GM12878 (cell line): ENCODE data around the gene ARFIP1. TPM values are rescaled to one million over a fixed set of nuclear protein-coding genes. Genes with fewer than 3 reads are reported as not detected.

Experiments used
- ATAC-seq: fragments of 200-7000 bp; cut with Tn5 transposase; 3 replicates; pipeline ENCODE4 v1.9.1; 2020; ENCODE audit warnings: mild to moderate bottlenecking, moderate library complexity
- BruUV-seq: library from RNA; stranded (reverse); fragments of 400-500 nt; replicated peaks from 2 replicates; lab custom pipeline; 2021; lab: Mats Ljungman, UMichigan
- CTCF ChIA-PET: fragments of 300-600 bp; sonication (Branson Sonifier 250); formaldehyde crosslinking; extraction: SDS; loops from one replicate; lab custom pipeline; 2021; ENCODE audit warnings: inconsistent platforms; lab: Yijun Ruan, JAX
- POLR2A ChIA-PET: fragments of 350-600 bp; formaldehyde crosslinking; extraction: SDS; loops from one replicate; lab custom pipeline; 2021; ENCODE audit warnings: inconsistent platforms; lab: Charles Lee
- RAD21 ChIA-PET: fragments of 300-600 bp; sonication (Branson Sonifier 250); formaldehyde crosslinking; loops from one replicate; lab custom pipeline; 2023; ENCODE audit warnings: antibody characterized with exemption; ENCODE audit not compliant: unreplicated experiment; lab: Charles Lee
- SMC1A ChIA-PET: fragments of 300-600 bp; sonication (Branson Sonifier 250); formaldehyde crosslinking; loops from one replicate; lab custom pipeline; 2023; ENCODE audit not compliant: unreplicated experiment, uncharacterized antibody; lab: Charles Lee
- DNase-seq: peaks from one replicate; pipeline ENCODE4 v3.0.0-alpha.2; 2011; ENCODE audit warnings: low read depth, low spot score
- FAIRE-seq: peaks from 3 replicates; lab custom pipeline; 2011; peaks lifted over from hg19 to GRCh38; lab: Jason Lieb, UNC
- H2AFZ ChIP-seq: 2 replicates; pipeline ENCODE4 v1.6.0; 2011; ENCODE audit warnings: low read depth, low read length, control low read depth; ENCODE audit not compliant: control insufficient read depth
- H3K27ac ChIP-seq: 2 replicates; pipeline ENCODE4 v1.5.1; 2011; ENCODE audit warnings: control low read depth; ENCODE audit not compliant: control insufficient read depth, insufficient read depth
- H3K27me3 ChIP-seq, 2 experiments: replicated peaks in 1 of 2; 2 replicates each; pipeline versions ENCODE4 v1.6.0 to v1.6.1; 2011; ENCODE audit warnings: low read length in 1 of 2; ENCODE audit not compliant: control insufficient read depth in 2 of 2, insufficient read depth in 2 of 2
- H3K36me3 ChIP-seq, 2 experiments: 2 replicates each; pipeline ENCODE4 v1.5.1; 2011; ENCODE audit warnings: low read length in 1 of 2; ENCODE audit not compliant: control insufficient read depth in 2 of 2, insufficient read depth in 2 of 2
- H3K4me1 ChIP-seq: 2 replicates; pipeline ENCODE4 v1.6.1; 2011; ENCODE audit warnings: mild to moderate bottlenecking, low read length, moderate library complexity, mixed read lengths; ENCODE audit not compliant: control insufficient read depth, insufficient read depth
- H3K4me2 ChIP-seq: 2 replicates; pipeline ENCODE4 v1.6.0; 2011; ENCODE audit warnings: control low read depth; ENCODE audit not compliant: control insufficient read depth, insufficient read depth
- H3K4me3 ChIP-seq: fragments of 200-600 bp; sonication (generic); 2 replicates; pipeline ENCODE4 v1.5.1; 2016
- H3K79me2 ChIP-seq: 2 replicates; pipeline ENCODE4 v1.6.0; 2011; ENCODE audit warnings: low read length; ENCODE audit not compliant: control insufficient read depth, insufficient read depth
- H3K9ac ChIP-seq: 2 replicates; pipeline ENCODE4 v1.8.0; 2011; ENCODE audit warnings: low read length, control low read depth, mixed read lengths; ENCODE audit not compliant: control insufficient read depth, insufficient read depth
- H3K9me3 ChIP-seq: replicated peaks from 3 replicates; pipeline ENCODE4 v1.5.1; 2011; ENCODE audit warnings: mild to moderate bottlenecking, low read length; ENCODE audit not compliant: control insufficient read depth, insufficient read depth
- H4K20me1 ChIP-seq: 2 replicates; pipeline ENCODE4 v1.6.0; 2011; ENCODE audit not compliant: control insufficient read depth, insufficient read depth
- CTCF ChIP-seq, 3 experiments: IDR thresholded peaks in 2 of 3; conservative IDR thresholded peaks in 1 of 3; 2 replicates each; pipeline ENCODE4 v1.5.1; 2011; ENCODE audit warnings: low read depth in 3 of 3, low read length in 3 of 3, mild to moderate bottlenecking in 3 of 3, control low read depth in 2 of 3, moderate library complexity in 2 of 3, inconsistent platforms in 1 of 3, mixed read lengths in 1 of 3; ENCODE audit not compliant: control insufficient read depth in 2 of 3, insufficient read depth in 1 of 3; ENCODE audit errors: extremely low read depth in 1 of 3
- WGBS: methylation state at CpG from one replicate; pipeline ENCODE4 v1.1.6; 2016; ENCODE audit warnings: low lambda C conversion rate; ENCODE audit not compliant: insufficient replicate concordance, insufficient coverage; ENCODE audit errors: missing lambda C conversion rate; 5-methylcytosine and 5-hydroxymethylcytosine counted together
- in situ Hi-C: fragments of 300-500 bp; cut with MboI; formaldehyde crosslinking; loops from 9 replicates; pipeline ENCODE4 v1.14.3; 2018; ENCODE audit warnings: mixed read lengths
- intact Hi-C: fragments of 100-400 bp; cut with micrococcal nuclease; formaldehyde crosslinking; loops from one replicate; pipeline ENCODE4 v1.14.2; 2022; ENCODE audit not compliant: unreplicated experiment
- polyA plus RNA-seq, 11 experiments: library from polyadenylated mRNA; depleted of rRNA in 4 of 11; unstranded in 6 of 11; stranded (reverse) in 5 of 11; fragments of >200 nt; fragmentation: Nextera tagmentation in 4 of 11; fragmentation: Illumina TruSeq in 1 of 11; extraction: Ambion mirVana in 4 of 11; extraction: Trizol in 1 of 11; gene quantifications; 1 replicate in 1 of 11; 2 replicates in 10 of 11; pipeline versions ENCODE4 v1.2.1 to v1.2.3, GENCODE V29; 2011 to 2016; ENCODE audit warnings: inconsistent platforms in 2 of 11, missing spikeins in 2 of 11, low read depth in 1 of 11
- total RNA-seq, 4 experiments: library from RNA; depleted of rRNA in 3 of 4; stranded (reverse); fragments of >200 nt in 3 of 4; fragmentation: Illumina TruSeq in 1 of 4; extraction: Trizol in 1 of 4; gene quantifications; 2 replicates each; pipeline versions ENCODE4 v1.2.1 to v1.2.3, GENCODE V29; 2013 to 2021
- TF ChIP-seq, protein P1 (sequence below): fragments of 450-650 bp; IDR thresholded peaks from 2 replicates; pipeline ENCODE4 v1.6.1; 2017; ENCODE audit warnings: borderline replicate concordance

Gene ARFIP1
- total and polyA plus RNA-seq, 10 of the 15 experiments (the other 5 are each of a cell fraction or from before 2014, with no cell fraction given): 9.5 to 21.7 (median 15.4) TPM

DNA sequence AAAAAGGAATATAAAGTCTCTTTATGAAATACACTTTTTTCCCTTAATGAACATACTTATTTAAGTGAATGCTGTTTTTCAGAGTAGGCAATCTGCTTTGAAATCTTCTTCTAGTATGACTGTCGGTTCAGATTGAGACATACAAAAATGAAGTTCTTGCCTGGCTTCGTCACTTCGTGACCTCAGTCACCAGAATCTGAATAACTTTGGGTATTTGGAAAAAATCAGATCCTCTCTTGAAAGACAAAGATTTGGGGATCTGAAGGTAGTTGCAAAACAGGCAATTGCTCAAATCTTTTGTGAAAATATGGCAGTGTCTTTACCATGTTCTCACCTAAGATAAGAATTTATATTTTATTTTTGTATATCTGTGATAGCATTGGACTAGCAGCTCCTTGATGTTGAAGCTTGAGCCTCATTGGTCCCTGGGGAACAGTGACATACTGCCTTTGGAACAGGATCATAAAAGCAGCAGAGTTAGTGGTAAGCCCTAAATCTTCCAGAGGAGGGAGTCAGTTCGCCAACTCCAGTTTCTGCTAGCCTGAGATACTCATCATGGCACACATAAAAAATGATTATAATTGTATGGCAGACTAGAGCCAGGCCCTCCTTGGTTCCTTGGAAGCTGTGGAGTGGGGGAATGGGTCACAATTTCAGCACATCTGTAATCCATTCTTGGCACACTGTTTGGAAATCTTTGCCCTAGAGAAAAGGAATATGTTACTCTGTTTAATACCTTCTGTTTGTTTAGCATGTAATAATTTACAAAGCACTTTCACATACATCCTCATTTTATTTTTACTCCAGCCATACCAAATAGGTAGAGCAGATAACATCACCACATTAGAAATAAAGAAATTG is 5.0 kb downstream of the ARFIP1 start:
- Histone ChIP-seq H3K4me2 (peak overlapping the region; percentile 28; the same call in 1 of the 2 replicates), H3K27ac (no peak overlapping the region), H3K36me3 (no peaks in the 10 kb centered on the region; a peak in 1 of 4 replicates), H3K79me2 (peaks cover 31% of the 10 kb centered on the region), H3K9me3 (no peaks in the 10 kb centered on the region), H4K20me1 (no peaks in the 10 kb centered on the region), H3K4me3 (no peak overlapping the region), H3K27me3 (no peaks in the 10 kb centered on the region), H3K4me1 (peaks cover 6% of the 10 kb centered on the region; the same call in 1 of the 2 replicates), H2AFZ (no peak overlapping the region), H3K9ac (no peak overlapping the region)
- in situ Hi-C loops (loop anchor here (25.0 kb wide), 1 partner anchor 1672 kb away; no protein-coding TSS in a partner anchor), intact Hi-C loops (no loop called here)
- FAIRE-seq (no peak), ATAC-seq (peak; percentile 8; the same call in 2 of the 3 replicates), DNase-seq (no peak)
- BruUV-seq: no TSS peak
- RAD21 ChIA-PET: interaction anchor here (1.5 kb wide), 1 partner anchor 283 kb away, joined by 4 read pairs; no protein-coding TSS in a partner anchor
- CTCF ChIA-PET: interaction anchor here (0.6 to 1.8 kb wide), 3 partner anchors 107 to 343 kb away, joined by 3 to 4 read pairs (median 3); no protein-coding TSS in a partner anchor
- WGBS: 74% methylated on average over 4 of the region's 4 CpGs
- peak in 2 of 3 experiments; percentile 11 to 22; a peak in 2 of 6 replicates for TF ChIP-seq CTCF (IDR thresholded peaks at IDR 0.05 in 2 of 3, conservative IDR thresholded peaks at IDR 0.05 in 1 of 3; ENCODE audit: control insufficient read depth in 2 of 3, extremely low read depth in 1 of 3, insufficient read depth in 1 of 3, low read depth in 3 of 3, low read length in 3 of 3)
- TF ChIP-seq, protein P1, sequence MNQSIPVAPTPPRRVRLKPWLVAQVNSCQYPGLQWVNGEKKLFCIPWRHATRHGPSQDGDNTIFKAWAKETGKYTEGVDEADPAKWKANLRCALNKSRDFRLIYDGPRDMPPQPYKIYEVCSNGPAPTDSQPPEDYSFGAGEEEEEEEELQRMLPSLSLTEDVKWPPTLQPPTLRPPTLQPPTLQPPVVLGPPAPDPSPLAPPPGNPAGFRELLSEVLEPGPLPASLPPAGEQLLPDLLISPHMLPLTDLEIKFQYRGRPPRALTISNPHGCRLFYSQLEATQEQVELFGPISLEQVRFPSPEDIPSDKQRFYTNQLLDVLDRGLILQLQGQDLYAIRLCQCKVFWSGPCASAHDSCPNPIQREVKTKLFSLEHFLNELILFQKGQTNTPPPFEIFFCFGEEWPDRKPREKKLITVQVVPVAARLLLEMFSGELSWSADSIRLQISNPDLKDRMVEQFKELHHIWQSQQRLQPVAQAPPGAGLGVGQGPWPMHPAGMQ: no peak
- SMC1A ChIA-PET: interaction anchor here (1.0 to 1.4 kb wide), 3 partner anchors 15 to 75 kb away, joined by 3 to 6 read pairs (median 3); no protein-coding TSS in a partner anchor
- POLR2A ChIA-PET: no interaction called here
